ENCODE data around the gene PLAAT1. TPM values are rescaled to one million over a fixed set of nuclear protein-coding genes. Genes with fewer than 3 reads are reported as not detected.
A peak's percentile ranks its signal among the peaks of the same experiment; 100 is the strongest.

The PLAAT1 gene
- total and polyA plus RNA-seq, 11 donors, result 3.9 to 11.4 (median 7.0) TPM

- peaks cover 0 to 41% (median 27%) of the 10 kb centered on the region in 12 donors for H3K9me3 ChIP-seq
- 49 to 99% (median 96%) methylated on average over 2 of the region's 2 CpGs for WGBS, 4 donors
- ATAC-seq (no peak), DNase-seq (no peak)
- H3K27ac ChIP-seq, result no peak overlapping the region
- no peak for TF ChIP-seq POLR2A (IDR thresholded peaks at IDR 0.05)
- TF ChIP-seq, protein P1, sequence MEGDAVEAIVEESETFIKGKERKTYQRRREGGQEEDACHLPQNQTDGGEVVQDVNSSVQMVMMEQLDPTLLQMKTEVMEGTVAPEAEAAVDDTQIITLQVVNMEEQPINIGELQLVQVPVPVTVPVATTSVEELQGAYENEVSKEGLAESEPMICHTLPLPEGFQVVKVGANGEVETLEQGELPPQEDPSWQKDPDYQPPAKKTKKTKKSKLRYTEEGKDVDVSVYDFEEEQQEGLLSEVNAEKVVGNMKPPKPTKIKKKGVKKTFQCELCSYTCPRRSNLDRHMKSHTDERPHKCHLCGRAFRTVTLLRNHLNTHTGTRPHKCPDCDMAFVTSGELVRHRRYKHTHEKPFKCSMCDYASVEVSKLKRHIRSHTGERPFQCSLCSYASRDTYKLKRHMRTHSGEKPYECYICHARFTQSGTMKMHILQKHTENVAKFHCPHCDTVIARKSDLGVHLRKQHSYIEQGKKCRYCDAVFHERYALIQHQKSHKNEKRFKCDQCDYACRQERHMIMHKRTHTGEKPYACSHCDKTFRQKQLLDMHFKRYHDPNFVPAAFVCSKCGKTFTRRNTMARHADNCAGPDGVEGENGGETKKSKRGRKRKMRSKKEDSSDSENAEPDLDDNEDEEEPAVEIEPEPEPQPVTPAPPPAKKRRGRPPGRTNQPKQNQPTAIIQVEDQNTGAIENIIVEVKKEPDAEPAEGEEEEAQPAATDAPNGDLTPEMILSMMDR (IDR thresholded peaks at IDR 0.05), result no peak
- intact Hi-C loops (cut with DNase I), result no loop called here
- H3K36me3 ChIP-seq, result no peaks in the 10 kb centered on the region
- H3K27me3 ChIP-seq, result no peaks in the 10 kb centered on the region
- H3K4me3 ChIP-seq, result no peak overlapping the region
- H3K4me1 ChIP-seq, result no peaks in the 10 kb centered on the region
These were observed 7.9 kb downstream of the PLAAT1 start for GRCh38 chr3:193248848-193249468.

DNA sequence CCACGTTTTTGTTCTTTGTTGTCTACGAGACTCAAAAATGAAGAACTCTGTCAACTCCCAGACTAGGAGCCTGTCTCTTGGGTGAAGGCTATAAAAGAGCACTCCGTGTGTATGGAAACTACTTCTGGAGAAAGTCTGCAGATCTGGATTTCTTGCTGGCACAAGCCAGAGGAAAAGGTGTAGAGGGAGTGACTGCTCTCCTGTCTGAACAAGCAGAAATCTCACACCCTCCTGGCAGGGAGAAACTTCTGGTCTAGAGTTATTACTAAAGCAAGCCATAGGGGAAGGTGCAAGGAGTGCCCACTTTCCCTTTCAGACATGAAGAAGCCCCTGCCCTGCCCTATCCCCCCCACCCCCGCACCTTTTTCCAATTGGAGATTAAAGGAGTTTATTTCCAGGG lies 9.5 kb downstream of the PLAAT1 start:
- no peak for DNase-seq
- no peak for ATAC-seq
- H3K27me3 ChIP-seq, result no peaks in the 10 kb centered on the region
- TF ChIP-seq, protein P1 (IDR thresholded peaks at IDR 0.05), result no peak
- TF ChIP-seq POLR2A (IDR thresholded peaks at IDR 0.05), result no peak
- H3K27ac ChIP-seq, result no peak overlapping the region
- 88 to 97% (median 91%) methylated on average over 4 of the region's 4 CpGs for WGBS, 4 donors
- H3K36me3 ChIP-seq, result no peaks in the 10 kb centered on the region
- peaks cover 0 to 41% (median 27%) of the 10 kb centered on the region in 12 donors for H3K9me3 ChIP-seq
- H3K4me1 ChIP-seq, result no peaks in the 10 kb centered on the region
- intact Hi-C loops (cut with DNase I), result no loop called here
- H3K4me3 ChIP-seq, result no peak overlapping the region

GRCh38 chr3:193253986-193254660 lies 13.1 kb downstream of the PLAAT1 start:
- DNase-seq (no peak), ATAC-seq (no peak)
- 49 to 71% (median 57%) methylated on average over 3 of the region's 3 CpGs for WGBS, 4 donors
- H3K36me3 ChIP-seq, result no peaks in the 10 kb centered on the region
- H3K27me3 ChIP-seq, result no peaks in the 10 kb centered on the region
- TF ChIP-seq POLR2A (IDR thresholded peaks at IDR 0.05), result no peak
- TF ChIP-seq, protein P1 (IDR thresholded peaks at IDR 0.05), result peak in 2 of 12 donors; percentile 15 to 33
- no peaks in the 10 kb centered on the region for H3K4me1 ChIP-seq
- H3K27ac ChIP-seq, result no peak overlapping the region
- intact Hi-C loops (cut with DNase I), result no loop called here
- no peak overlapping the region for H3K4me3 ChIP-seq
- H3K9me3 ChIP-seq, result peaks cover 0 to 15% (median 10%) of the 10 kb centered on the region in 12 donors

GRCh38 chr3:193261970-193262369 lies 20.9 kb downstream of the PLAAT1 start:
- TF ChIP-seq POLR2A (IDR thresholded peaks at IDR 0.05), result no peak
- TF ChIP-seq, protein P1 (IDR thresholded peaks at IDR 0.05), result no peak
- 56 to 86% (median 72%) methylated on average over 1 of the region's 1 CpG for WGBS, 4 donors
- H3K4me1 ChIP-seq, result no peaks in the 10 kb centered on the region
- no peak overlapping the region for H3K27ac ChIP-seq
- intact Hi-C loops (cut with DNase I), result no loop called here
- DNase-seq, result no peak
- H3K9me3 ChIP-seq, result no peaks in the 10 kb centered on the region
- no peaks in the 10 kb centered on the region for H3K36me3 ChIP-seq
- H3K27me3 ChIP-seq, result no peaks in the 10 kb centered on the region
- no peak overlapping the region for H3K4me3 ChIP-seq
- peak; percentile 58 to 92 (median 63) for ATAC-seq

All from heart left ventricle (tissue), 16 donors.